Upper lobe of left lung (tissue), 6 donors: ENCODE measurements around the gene TGFBR3L. TPM values are rescaled to one million over a fixed set of nuclear protein-coding genes. Genes with fewer than 3 reads are reported as not detected.
"Not testable (repeated sequence)": the region's sequence is repeated elsewhere in the genome, so short reads cannot be mapped to it uniquely, and the experiment has no call there.

Source experiments
- ATAC-seq, 2 donors: fragments of 200-7000 bp; cut with Tn5 transposase; one replicate each; pipeline ENCODE4 v1.9.1; 2022; ENCODE audit warnings: mild to moderate bottlenecking in 2 of 2, moderate library complexity in 2 of 2; ENCODE audit not compliant: low FRiP score in 2 of 2
- DNase-seq, 2 donors: peaks; one replicate each; pipeline ENCODE4 v3.0.0-alpha.2; 2019 to 2020
- H3K27ac ChIP-seq, 4 donors: fragments of 200-600 bp; sonication (generic); one replicate each; pipeline ENCODE4 v1.5.1; 2016 to 2019
- H3K27me3 ChIP-seq, 4 donors: fragments of 200-600 bp; sonication (generic); one replicate each; pipeline ENCODE4 v1.5.1; 2017 to 2019
- H3K36me3 ChIP-seq, 4 donors: fragments of 200-600 bp; sonication (generic); one replicate each; pipeline ENCODE4 v1.5.1; 2016 to 2019
- H3K4me1 ChIP-seq, 4 donors: fragments of 200-600 bp; sonication (generic); one replicate each; pipeline ENCODE4 v1.5.1; 2018 to 2019
- H3K4me3 ChIP-seq, 4 donors: fragments of 200-600 bp; sonication (generic); one replicate each; pipeline ENCODE4 v1.5.1; 2017 to 2019; ENCODE audit warnings: mild to moderate bottlenecking in 2 of 4, moderate library complexity in 1 of 4
- H3K9me3 ChIP-seq, 4 donors: fragments of 200-600 bp; sonication (generic); one replicate each; pipeline ENCODE4 v1.5.1; 2018 to 2019
- CTCF ChIP-seq, 6 experiments: fragments of 450-650 bp in 4 of 6; fragments of 200-600 bp in 2 of 6; sonication (generic) in 2 of 6; IDR thresholded peaks; one replicate each; pipeline ENCODE4 v1.5.1; 2016 to 2019; ENCODE audit warnings: antibody characterized with exemption in 6 of 6
- EP300 ChIP-seq, 4 donors: sonication (generic); formaldehyde crosslinking; IDR thresholded peaks; one replicate each; pipeline ENCODE4 v1.5.1; 2017; ENCODE audit warnings: antibody characterized with exemption in 4 of 4, control low read depth in 2 of 4
- POLR2A ChIP-seq, 4 donors: fragments of 450-650 bp; IDR thresholded peaks; one replicate each; pipeline ENCODE4 v1.5.1; 2016 to 2017; ENCODE audit warnings: antibody characterized with exemption in 4 of 4, mild to moderate bottlenecking in 2 of 4
- POLR2AphosphoS5 ChIP-seq, 2 donors: sonication (generic); formaldehyde crosslinking; IDR thresholded peaks; one replicate each; pipeline ENCODE4 v1.5.1; 2017; ENCODE audit warnings: antibody characterized with exemption in 2 of 2
- WGBS, 2 donors: methylation state at CpG; one replicate each; pipeline ENCODE4 v1.1.5; 2017 to 2018; 5-methylcytosine and 5-hydroxymethylcytosine counted together
- total RNA-seq, 6 donors: library from RNA; depleted of rRNA in 4 of 6; stranded (reverse); fragments of >200 nt in 4 of 6; gene quantifications; one replicate each; pipeline versions ENCODE4 v1.1.0 to v1.2.1, GENCODE V29; 2016 to 2021
- donor health status: DM: no; HTN: no; CAD: no; lungs with moderate emphysema.
- donor health status: DM: no; HTN: yes; CAD: no; lungs with severe emphysema.

TGFBR3L gene
- total RNA-seq, 6 donors from 2014 or later: 0.37 to 1.1 TPM; not detected in 4

- H3K27ac ChIP-seq: no peak overlapping the region
- H3K4me3 ChIP-seq: peak overlapping the region in 1 of 4 donors; percentile 52
- H3K36me3 ChIP-seq: no peaks in the 10 kb centered on the region
- no peak for TF ChIP-seq POLR2AphosphoS5 (IDR thresholded peaks at IDR 0.05)
- TF ChIP-seq CTCF (IDR thresholded peaks at IDR 0.05): no peak
- TF ChIP-seq POLR2A (IDR thresholded peaks at IDR 0.05): no peak
- no peak for TF ChIP-seq EP300 (IDR thresholded peaks at IDR 0.05)
- DNase-seq (no peak), ATAC-seq (no peak)
- peaks cover 0 to 8% (median 4%) of the 10 kb centered on the region in 4 donors for H3K27me3 ChIP-seq
- WGBS, 2 donors: 80 to 85% methylated on average over 13 to 16 of the region's 16 CpGs
- H3K4me1 ChIP-seq: peaks cover 0 to 13% (median 9%) of the 10 kb centered on the region in 4 donors
- H3K9me3 ChIP-seq: no peaks in the 10 kb centered on the region
Measured at GRCh38 chr19:7887408-7888144, 27.1 kb upstream of the TGFBR3L start.

GRCh38 chr19:7888145-7888825 lies 26.3 kb upstream of the TGFBR3L start, which contains the start of gene LRRC8E:
TSS of gene LRRC8E (plus strand) at chr19:7888510. CDS start at chr19:7895604, 7,094 bp downstream.
- Histone ChIP-seq H3K9me3 (no peaks in the 10 kb centered on the region), H3K27me3 (peaks cover 0 to 8% (median 4%) of the 10 kb centered on the region in 4 donors), H3K4me1 (peaks cover 0 to 13% (median 9%) of the 10 kb centered on the region in 4 donors), H3K4me3 (peak within 1 kb of the TSS in 3 of 4 donors; percentile 47 to 54 (median 52)), H3K27ac (peak within 1 kb of the TSS in 2 of 4 donors; percentile 52 to 64), H3K36me3 (no peaks in the 10 kb centered on the region)
- TF ChIP-seq EP300 (IDR thresholded peaks at IDR 0.05): no peak
- TF ChIP-seq POLR2A (IDR thresholded peaks at IDR 0.05): peak in 2 of 4 donors; percentile 40 to 48
- peak in 1 of 2 donors; percentile 36 for TF ChIP-seq POLR2AphosphoS5 (IDR thresholded peaks at IDR 0.05)
- peak in 1 of 6 experiments; percentile 7 for TF ChIP-seq CTCF (IDR thresholded peaks at IDR 0.05)
- 22 to 26% methylated on average over 13 to 17 of the region's 53 CpGs for WGBS, 2 donors
- ATAC-seq: peak; percentile 87 to 95
- DNase-seq: peak; percentile 79 to 94

GRCh38 chr19:7888826-7889217 lies 25.8 kb upstream of the TGFBR3L start:
- Histone ChIP-seq H3K27ac (peak overlapping the region in 2 of 4 donors; percentile 52 to 64), H3K4me1 (peaks cover 0 to 13% (median 9%) of the 10 kb centered on the region in 4 donors), H3K4me3 (peak overlapping the region in 3 of 4 donors; percentile 47 to 54 (median 52)), H3K36me3 (no peaks in the 10 kb centered on the region), H3K27me3 (peaks cover 0 to 8% (median 4%) of the 10 kb centered on the region in 4 donors), H3K9me3 (no peaks in the 10 kb centered on the region)
- 69 to 86% methylated on average over 3 to 8 of the region's 8 CpGs for WGBS, 2 donors
- DNase-seq (no peak), ATAC-seq (peak in 1 of 2 donors; percentile 11)
- no peak for TF ChIP-seq POLR2AphosphoS5 (IDR thresholded peaks at IDR 0.05)
- no peak for TF ChIP-seq EP300 (IDR thresholded peaks at IDR 0.05)
- TF ChIP-seq POLR2A (IDR thresholded peaks at IDR 0.05): no peak
- TF ChIP-seq CTCF (IDR thresholded peaks at IDR 0.05): no peak

- not testable (repeated sequence) for H3K27me3 ChIP-seq, DNase-seq, H3K27ac ChIP-seq, H3K9me3 ChIP-seq, ATAC-seq, H3K4me3 ChIP-seq, H3K36me3 ChIP-seq
- peaks cover 0 to 13% (median 8%) of the 10 kb centered on the region in 4 donors for H3K4me1 ChIP-seq
- 79% methylated on average over 18 of the region's 18 CpGs for WGBS, 2 donors
Measured at GRCh38 chr19:7893362-7894101, 21.1 kb upstream of the TGFBR3L start.
